H1 (cell line): ENCODE data around the gene BNC2. TPM values are rescaled to one million over a fixed set of nuclear protein-coding genes. Genes with fewer than 3 reads are reported as not detected.

Experiments
- ATF2 ChIP-seq: IDR thresholded peaks from 2 replicates; pipeline ENCODE4 v1.6.1; 2012; ENCODE audit warnings: low read length, inconsistent platforms
- BACH1 ChIP-seq: IDR thresholded peaks from 2 replicates; pipeline ENCODE4 v1.6.1; 2012; ENCODE audit warnings: low read length, improper control_type of control experiment
- CBX8 ChIP-seq: fragments of 300-800, 300-1000 bp; sonication (generic); IDR thresholded peaks from 2 replicates; pipeline ENCODE4 v1.7.1; 2016; ENCODE audit warnings: low read depth, low read length, borderline replicate concordance
- CEBPB ChIP-seq: IDR thresholded peaks from 2 replicates; pipeline ENCODE4 v1.6.1; 2012; ENCODE audit warnings: low read depth, low read length
- CHD7 ChIP-seq: fragments of 300-600 bp; sonication (generic); IDR thresholded peaks from 2 replicates; pipeline ENCODE4 v1.7.1; 2012; ENCODE audit warnings: low read length, moderate library complexity, mild to moderate bottlenecking, inconsistent platforms; ENCODE audit not compliant: insufficient replicate concordance
- HDAC2 ChIP-seq, 2 experiments: fragments of 300-600 bp in 1 of 2; sonication (generic) in 1 of 2; IDR thresholded peaks; 2 replicates each; pipeline ENCODE4 v1.6.1; 2011 to 2012; ENCODE audit warnings: low read depth in 2 of 2, low read length in 2 of 2, mild to moderate bottlenecking in 2 of 2, moderate library complexity in 2 of 2, borderline replicate concordance in 1 of 2, inconsistent platforms in 1 of 2
- KDM4A ChIP-seq: IDR thresholded peaks from one replicate; pipeline ENCODE4 v1.7.1; 2012; ENCODE audit warnings: low read depth, mild to moderate bottlenecking, moderate library complexity, low read length, inconsistent platforms; ENCODE audit not compliant: severe bottlenecking
- NRF1 ChIP-seq: IDR thresholded peaks from 2 replicates; pipeline ENCODE4 v1.6.1; 2011; ENCODE audit warnings: mild to moderate bottlenecking, low read depth, low read length, improper control_type of control experiment
- SIX5 ChIP-seq: IDR thresholded peaks from 2 replicates; pipeline ENCODE4 v1.6.1; 2011; ENCODE audit warnings: mild to moderate bottlenecking, low read depth, low read length
- TAF1 ChIP-seq: IDR thresholded peaks from 2 replicates; pipeline ENCODE4 v1.6.1; 2011; ENCODE audit warnings: mild to moderate bottlenecking, low read depth, low read length
- TCF12 ChIP-seq: IDR thresholded peaks from 2 replicates; pipeline ENCODE4 v1.6.1; 2011; ENCODE audit warnings: low read depth, mild to moderate bottlenecking, low read length
- polyA plus RNA-seq, 7 experiments: library from polyadenylated mRNA; depleted of rRNA in 3 of 7; stranded (reverse) in 5 of 7; unstranded in 2 of 7; fragments of >200 nt in 5 of 7; fragments of 200-250 nt in 2 of 7; gene quantifications; 1 replicate in 5 of 7; 2 replicates in 1 of 7; 4 replicates in 1 of 7; pipeline versions ENCODE4 v1.2.1 to v1.2.3, GENCODE V29; 2011 to 2013; ENCODE audit warnings: missing spikeins in 2 of 7, mixed read lengths in 2 of 7
- total RNA-seq: library from RNA; stranded (reverse); fragmentation: NEBNext Ultra II Directional; extraction: Animal tissue kit (Norgen Biotek cat#: 25700); gene quantifications from 2 replicates; pipeline ENCODE4 v1.2.1, GENCODE V29; 2021

BNC2 gene
- total and polyA plus RNA-seq, 2 of the 8 experiments (the other 6 are each of a cell fraction or from before 2014, with no cell fraction given) = 16.0 to 26.8 TPM

- TF ChIP-seq CHD7 (no peak), TCF12 (no peak), SIX5 (no peak), NRF1 (no peak), BACH1 (no peak), CEBPB (no peak), TAF1 (no peak), ATF2 (no peak), CBX8 (no peak), KDM4A (no peak), HDAC2 (IDR thresholded peaks at IDR 0.05; ENCODE audit: borderline replicate concordance in 1 of 2, low read depth in 2 of 2, low read length in 2 of 2) (no peak)
Observed at GRCh38 chr9:16524078-16524477, 346.4 kb downstream of the BNC2 start (continued).
